Upper lobe of left lung (tissue), 6 donors: Measurements from ENCODE around the gene KMT2E. TPM values are rescaled to one million over a fixed set of nuclear protein-coding genes. Genes with fewer than 3 reads are reported as not detected.

ENCODE experiments used
- ATAC-seq, 2 donors: fragments of 200-7000 bp; cut with Tn5 transposase; one replicate each; pipeline ENCODE4 v1.9.1; 2022; ENCODE audit warnings: mild to moderate bottlenecking in 2 of 2, moderate library complexity in 2 of 2; ENCODE audit not compliant: low FRiP score in 2 of 2
- DNase-seq, 2 donors: peaks; one replicate each; pipeline ENCODE4 v3.0.0-alpha.2; 2019 to 2020
- H3K27ac ChIP-seq, 4 donors: fragments of 200-600 bp; sonication (generic); one replicate each; pipeline ENCODE4 v1.5.1; 2016 to 2019
- H3K27me3 ChIP-seq, 4 donors: fragments of 200-600 bp; sonication (generic); one replicate each; pipeline ENCODE4 v1.5.1; 2017 to 2019
- H3K36me3 ChIP-seq, 4 donors: fragments of 200-600 bp; sonication (generic); one replicate each; pipeline ENCODE4 v1.5.1; 2016 to 2019
- H3K4me1 ChIP-seq, 4 donors: fragments of 200-600 bp; sonication (generic); one replicate each; pipeline ENCODE4 v1.5.1; 2018 to 2019
- H3K4me3 ChIP-seq, 4 donors: fragments of 200-600 bp; sonication (generic); one replicate each; pipeline ENCODE4 v1.5.1; 2017 to 2019; ENCODE audit warnings: mild to moderate bottlenecking in 2 of 4, moderate library complexity in 1 of 4
- H3K9me3 ChIP-seq, 4 donors: fragments of 200-600 bp; sonication (generic); one replicate each; pipeline ENCODE4 v1.5.1; 2018 to 2019
- CTCF ChIP-seq, 6 experiments: fragments of 450-650 bp in 4 of 6; fragments of 200-600 bp in 2 of 6; sonication (generic) in 2 of 6; IDR thresholded peaks; one replicate each; pipeline ENCODE4 v1.5.1; 2016 to 2019; ENCODE audit warnings: antibody characterized with exemption in 6 of 6
- EP300 ChIP-seq, 4 donors: sonication (generic); formaldehyde crosslinking; IDR thresholded peaks; one replicate each; pipeline ENCODE4 v1.5.1; 2017; ENCODE audit warnings: antibody characterized with exemption in 4 of 4, control low read depth in 2 of 4
- POLR2A ChIP-seq, 4 donors: fragments of 450-650 bp; IDR thresholded peaks; one replicate each; pipeline ENCODE4 v1.5.1; 2016 to 2017; ENCODE audit warnings: antibody characterized with exemption in 4 of 4, mild to moderate bottlenecking in 2 of 4
- POLR2AphosphoS5 ChIP-seq, 2 donors: sonication (generic); formaldehyde crosslinking; IDR thresholded peaks; one replicate each; pipeline ENCODE4 v1.5.1; 2017; ENCODE audit warnings: antibody characterized with exemption in 2 of 2
- WGBS, 2 donors: methylation state at CpG; one replicate each; pipeline ENCODE4 v1.1.5; 2017 to 2018; 5-methylcytosine and 5-hydroxymethylcytosine counted together
- total RNA-seq, 6 donors: library from RNA; depleted of rRNA in 4 of 6; stranded (reverse); fragments of >200 nt in 4 of 6; gene quantifications; one replicate each; pipeline versions ENCODE4 v1.1.0 to v1.2.1, GENCODE V29; 2016 to 2021
- donor health status: DM: no; HTN: no; CAD: no; lungs with moderate emphysema.
- donor health status: DM: no; HTN: yes; CAD: no; lungs with severe emphysema.

The KMT2E gene
- total RNA-seq, 6 donors from 2014 or later: 77.3 to 182 (median 105) TPM

DNA sequence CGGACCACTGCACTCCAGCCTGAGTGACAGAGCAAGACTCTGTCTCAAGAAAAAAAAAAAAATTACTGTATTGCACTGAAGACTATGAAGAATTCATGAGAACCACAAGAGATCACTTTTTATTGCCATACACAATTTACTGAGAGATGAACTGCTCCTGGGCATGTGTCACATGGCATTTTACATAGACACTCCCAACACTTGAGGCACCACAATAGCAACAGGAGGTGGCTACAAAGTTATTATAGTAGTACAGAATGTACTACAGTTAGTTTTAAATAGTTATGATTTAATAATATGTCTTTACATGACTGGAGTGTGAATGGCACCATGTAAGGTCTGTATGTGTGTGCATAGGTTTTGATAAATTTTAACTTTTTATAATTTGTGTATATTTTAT is 70.6 kb downstream of the KMT2E start:
- Histone ChIP-seq H3K27me3 (no peaks in the 10 kb centered on the region), H3K36me3 (peaks cover 14 to 97% (median 33%) of the 10 kb centered on the region in 4 donors), H3K27ac (no peak overlapping the region), H3K9me3 (no peaks in the 10 kb centered on the region), H3K4me3 (no peak overlapping the region), H3K4me1 (peaks cover 0 to 6% (median 0%) of the 10 kb centered on the region in 4 donors)
- DNase-seq: no peak
- no peak for TF ChIP-seq EP300 (IDR thresholded peaks at IDR 0.05)
- no peak for TF ChIP-seq POLR2A (IDR thresholded peaks at IDR 0.05)
- no peak for TF ChIP-seq POLR2AphosphoS5 (IDR thresholded peaks at IDR 0.05)
- no peak for TF ChIP-seq CTCF (IDR thresholded peaks at IDR 0.05)
- WGBS, 2 donors: 100% methylated on average over 1 of the region's 1 CpG
- peak; percentile 16 to 53 for ATAC-seq

DNA sequence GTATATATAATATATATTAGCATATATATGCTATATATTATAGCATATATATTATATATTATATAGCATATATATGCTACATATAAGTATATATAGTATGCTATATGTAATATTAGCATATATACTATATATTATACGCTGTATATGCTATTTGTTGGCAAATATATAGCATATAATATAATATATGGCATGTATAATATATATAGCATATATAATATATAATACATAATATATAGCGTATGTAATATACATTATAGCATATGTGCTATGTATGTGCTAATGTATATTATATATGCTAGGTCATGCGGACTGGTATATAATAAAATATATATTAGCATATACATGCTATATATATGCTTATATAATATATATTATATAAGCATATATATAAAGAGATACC is 72.8 kb downstream of the KMT2E start:
- no peak for DNase-seq
- Histone ChIP-seq H3K36me3 (peaks cover 6 to 96% (median 28%) of the 10 kb centered on the region in 4 donors), H3K9me3 (no peaks in the 10 kb centered on the region)

DNA sequence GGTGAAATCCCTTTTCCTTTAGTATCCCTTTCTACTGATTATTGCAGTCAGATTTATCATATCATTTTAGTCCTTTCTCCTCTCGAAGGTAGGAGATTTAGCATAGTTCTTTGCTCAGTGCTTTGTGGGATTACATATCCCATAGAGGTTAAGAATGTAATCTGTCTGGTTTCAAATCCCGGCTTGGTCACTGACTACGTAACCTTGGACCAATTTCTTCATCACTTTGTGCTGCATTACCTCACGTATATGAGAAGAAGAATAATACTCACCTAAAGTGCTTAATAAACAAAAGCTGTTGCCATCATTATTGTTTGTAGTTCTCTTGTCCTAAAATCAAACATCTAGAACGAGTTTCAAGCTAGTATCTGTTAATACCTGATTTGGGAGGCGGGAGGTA is 74.0 kb downstream of the KMT2E start:
- H3K4me3 ChIP-seq: no peak overlapping the region
- no peak for DNase-seq
- no peaks in the 10 kb centered on the region for H3K9me3 ChIP-seq
- no peak overlapping the region for H3K27ac ChIP-seq
- no peaks in the 10 kb centered on the region for H3K27me3 ChIP-seq
- H3K36me3 ChIP-seq: peaks cover 6 to 96% (median 28%) of the 10 kb centered on the region in 4 donors
- 73 to 81% methylated on average over 6 of the region's 6 CpGs for WGBS, 2 donors
- no peak for ATAC-seq
- no peak for TF ChIP-seq POLR2AphosphoS5 (IDR thresholded peaks at IDR 0.05)
- no peak for TF ChIP-seq CTCF (IDR thresholded peaks at IDR 0.05)
- TF ChIP-seq EP300 (IDR thresholded peaks at IDR 0.05): no peak
- TF ChIP-seq POLR2A (IDR thresholded peaks at IDR 0.05): no peak
- H3K4me1 ChIP-seq: peaks cover 0 to 6% (median 0%) of the 10 kb centered on the region in 4 donors

More for the DNA sequence above, 72.8 kb downstream of the KMT2E start:
- Histone ChIP-seq H3K27ac (no peak overlapping the region), H3K4me1 (peaks cover 0 to 6% (median 0%) of the 10 kb centered on the region in 4 donors), H3K27me3 (no peaks in the 10 kb centered on the region), H3K4me3 (no peak overlapping the region)
- 97 to 98% methylated on average over 3 of the region's 3 CpGs for WGBS, 2 donors
- no peak for TF ChIP-seq POLR2A (IDR thresholded peaks at IDR 0.05)
- no peak for TF ChIP-seq CTCF (IDR thresholded peaks at IDR 0.05)
- no peak for TF ChIP-seq EP300 (IDR thresholded peaks at IDR 0.05)
- TF ChIP-seq POLR2AphosphoS5 (IDR thresholded peaks at IDR 0.05): no peak
- no peak for ATAC-seq

DNA sequence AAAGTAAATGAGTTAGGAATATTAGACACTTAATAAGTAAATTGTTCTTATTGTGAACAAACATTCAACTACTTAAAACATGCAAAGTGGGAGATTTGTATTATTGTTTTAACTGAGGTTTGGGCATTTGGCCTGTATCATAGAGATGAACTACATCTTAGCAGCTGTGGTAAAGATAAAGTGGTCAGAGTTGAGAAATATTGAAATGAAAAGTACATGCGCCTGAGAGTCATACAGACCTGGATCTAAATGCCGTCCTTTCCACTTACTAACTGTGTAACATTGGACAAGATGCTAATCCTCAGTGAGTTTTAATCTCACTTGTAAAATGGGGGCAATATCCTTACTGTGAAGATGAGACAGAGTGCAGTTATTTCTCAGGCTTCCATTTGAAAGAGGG is 74.5 kb downstream of the KMT2E start:
- TF ChIP-seq CTCF (IDR thresholded peaks at IDR 0.05): no peak
- no peak for TF ChIP-seq EP300 (IDR thresholded peaks at IDR 0.05)
- TF ChIP-seq POLR2A (IDR thresholded peaks at IDR 0.05): no peak
- TF ChIP-seq POLR2AphosphoS5 (IDR thresholded peaks at IDR 0.05): no peak
- Histone ChIP-seq H3K9me3 (no peaks in the 10 kb centered on the region), H3K27me3 (no peaks in the 10 kb centered on the region), H3K4me3 (no peak overlapping the region), H3K4me1 (peaks cover 0 to 6% (median 0%) of the 10 kb centered on the region in 4 donors), H3K36me3 (peaks cover 6 to 96% (median 27%) of the 10 kb centered on the region in 4 donors), H3K27ac (no peak overlapping the region)
- ATAC-seq (no peak), DNase-seq (no peak)
- WGBS, 2 donors: 83 to 89% methylated on average over 2 of the region's 2 CpGs

- ATAC-seq: no peak
- H3K36me3 ChIP-seq: peaks cover 2 to 62% (median 13%) of the 10 kb centered on the region in 4 donors
- TF ChIP-seq EP300 (IDR thresholded peaks at IDR 0.05) (no peak), CTCF (IDR thresholded peaks at IDR 0.05) (no peak), POLR2AphosphoS5 (IDR thresholded peaks at IDR 0.05) (no peak), POLR2A (IDR thresholded peaks at IDR 0.05) (no peak)
- no peaks in the 10 kb centered on the region for H3K4me1 ChIP-seq
- no peak overlapping the region for H3K27ac ChIP-seq
- no peaks in the 10 kb centered on the region for H3K9me3 ChIP-seq
- no peak overlapping the region for H3K4me3 ChIP-seq
- DNase-seq: no peak
- H3K27me3 ChIP-seq: no peaks in the 10 kb centered on the region
Measured at GRCh38 chr7:105094966-105095365, 81.0 kb downstream of the KMT2E start.
